ENCODE measurements around the gene P2RX1.

P2RX1 gene

GRCh38 chr17:3915995-3916696 is at the start of gene P2RX1:
P2RX1 (minus strand) TSS chr17:3916465; CDS start chr17:3916225, 240 bp downstream.
- peak; percentile 40 for DNase-seq

- DNase-seq, result peak; percentile 78
Observed at GRCh38 chr17:3965118-3965800, 49.0 kb upstream of the P2RX1 start.

GRCh38 chr17:3964203-3965117 is 48.2 kb upstream of the P2RX1 start, which contains the start of gene ATP2A3:
ATP2A3 (minus strand) TSS chr17:3964437; CDS start chr17:3964291, 146 bp downstream.
- DNase-seq, result peak; percentile 82

- DNase-seq, result peak; percentile 89
Observed at GRCh38 chr17:3963237-3964201, 47.3 kb upstream of the P2RX1 start.

GRCh38 chr17:3962965-3963236 is 46.6 kb upstream of the P2RX1 start:
- DNase-seq, result no peak

GRCh38 chr17:3962217-3962964 is 46.1 kb upstream of the P2RX1 start:
- DNase-seq, result no peak

GRCh38 chr17:3961564-3962047 is 45.3 kb upstream of the P2RX1 start:
- peak; percentile 57 for DNase-seq

- no peak for DNase-seq
Observed at GRCh38 chr17:3960764-3961163, 44.5 kb upstream of the P2RX1 start.

- no peak for DNase-seq
Observed at GRCh38 chr17:3959921-3960601, 43.8 kb upstream of the P2RX1 start.

- DNase-seq, result peak; percentile 26
Observed at GRCh38 chr17:3959295-3959899, 43.1 kb upstream of the P2RX1 start.

- DNase-seq, result no peak
Observed at GRCh38 chr17:3957735-3958599, 41.7 kb upstream of the P2RX1 start.

GRCh38 chr17:3956983-3957382 is 40.7 kb upstream of the P2RX1 start:
- DNase-seq, result no peak

GRCh38 chr17:3956327-3956957 is 40.2 kb upstream of the P2RX1 start:
- no peak for DNase-seq

GRCh38 chr17:3955673-3955988 is 39.4 kb upstream of the P2RX1 start:
- DNase-seq, result no peak

GRCh38 chr17:3954976-3955672 is 38.9 kb upstream of the P2RX1 start:
- DNase-seq, result no peak

- no peak for DNase-seq
Observed at GRCh38 chr17:3954086-3954485, 37.8 kb upstream of the P2RX1 start.

- no peak for DNase-seq
Observed at GRCh38 chr17:3953542-3953941, 37.3 kb upstream of the P2RX1 start.

GRCh38 chr17:3952186-3952585 is 35.9 kb upstream of the P2RX1 start:
- no peak for DNase-seq

All from CD4-positive, alpha-beta T cell treated with Interleukin-6 for 4 hours (primary cell).